K562 (cell line): ENCODE measurements around the gene ROR2.

Experiments used
- DNMT1 ChIP-seq: fragments of 450-650 bp; IDR thresholded peaks from 2 replicates; pipeline ENCODE4 v1.6.1; 2016; ENCODE audit warnings: antibody characterized with exemption, mild to moderate bottlenecking
- FOXJ3 ChIP-seq: sonication (generic); formaldehyde crosslinking; IDR thresholded peaks from 2 replicates; pipeline ENCODE4 v1.4.0; 2020; ENCODE audit warnings: mild to moderate bottlenecking, missing genetic modification reagents
- FOXP1 ChIP-seq: sonication (generic); formaldehyde crosslinking; IDR thresholded peaks from 2 replicates; pipeline ENCODE4 v1.8.0; 2022; ENCODE audit warnings: mild to moderate bottlenecking, missing genetic modification reagents
- HDAC2 ChIP-seq: fragments of 450-650 bp; IDR thresholded peaks from 2 replicates; pipeline ENCODE4 v1.6.1; 2016; ENCODE audit warnings: mild to moderate bottlenecking
- KLF10 ChIP-seq: fragments of 250-450 bp; sonication (Bioruptor Pico); IDR thresholded peaks from 2 replicates; pipeline ENCODE4 v1.6.1; 2021; ENCODE audit warnings: matching md5 sums
- RFX5 ChIP-seq: IDR thresholded peaks from 2 replicates; pipeline ENCODE4 v1.6.1; 2011; ENCODE audit warnings: low read depth, mild to moderate bottlenecking, improper control_type of control experiment, low read length
- TARDBP ChIP-seq: fragments of 450-650 bp; IDR thresholded peaks from 2 replicates; pipeline ENCODE4 v1.6.1; 2016
- ZNF12 ChIP-seq: sonication (generic); formaldehyde crosslinking; IDR thresholded peaks from 2 replicates; pipeline ENCODE4 v1.4.0; 2020; ENCODE audit warnings: mild to moderate bottlenecking, missing genetic modification reagents

- TF ChIP-seq KLF10: no peak
- TF ChIP-seq DNMT1: no peak
- no peak for TF ChIP-seq TARDBP
- TF ChIP-seq ZNF12 (CRISPR knock-in tag): no peak
- no peak for TF ChIP-seq FOXP1
- TF ChIP-seq FOXJ3 (CRISPR knock-in tag): no peak
- TF ChIP-seq HDAC2: no peak
- TF ChIP-seq RFX5: no peak
These were observed 6.3 kb downstream of the ROR2 start for GRCh38 chr9:91943478-91944470.
